Ovary (tissue), 3 donors: ENCODE measurements around the gene OPCML.

ENCODE experiments used
- CTCF ChIP-seq, 3 donors: fragments of 450-650 bp in 2 of 3; fragments of 200-600 bp in 1 of 3; IDR thresholded peaks; one replicate each; pipeline versions ENCODE4 v1.5.1 to v1.8.0; 2016 to 2022; ENCODE audit warnings: antibody characterized with exemption in 3 of 3, mild to moderate bottlenecking in 1 of 3
- POLR2A ChIP-seq: fragments of 450-650 bp; IDR thresholded peaks from one replicate; pipeline ENCODE4 v1.6.1; 2017; ENCODE audit warnings: antibody characterized with exemption, mild to moderate bottlenecking, moderate library complexity
- donor health status: DM: no; HTN: no; CAD: no.

DNA sequence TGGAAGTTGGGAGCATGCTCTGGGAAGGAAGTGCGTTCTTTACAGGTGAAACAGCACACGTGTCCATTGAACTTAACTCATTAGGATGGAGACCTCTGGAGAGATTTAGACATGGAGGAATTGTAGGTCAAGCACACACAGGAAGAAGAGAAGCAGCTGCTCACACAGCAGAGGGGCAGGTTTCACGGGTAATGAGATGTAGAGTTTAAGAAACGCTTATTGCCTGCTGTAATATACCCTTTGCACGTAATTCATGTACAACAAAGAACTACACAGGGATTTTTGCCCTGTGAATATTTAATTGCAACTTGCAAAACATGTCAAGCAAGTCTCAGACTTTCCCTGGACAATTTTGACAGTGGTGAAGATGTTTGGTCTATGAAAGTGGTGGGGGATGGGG lies 508.0 kb downstream of the OPCML start:
- TF ChIP-seq CTCF (IDR thresholded peaks at IDR 0.05) (no peak), POLR2A (no peak)
